ENCODE data around the gene UBE2F. TPM values are rescaled to one million over a fixed set of nuclear protein-coding genes. Genes with fewer than 3 reads are reported as not detected.

The UBE2F gene
- total and polyA plus RNA-seq, 9 of the 15 experiments (the other 6 are each of a cell fraction or from before 2014, with no cell fraction given) = 18.1 to 88.1 (median 53.0) TPM

DNA sequence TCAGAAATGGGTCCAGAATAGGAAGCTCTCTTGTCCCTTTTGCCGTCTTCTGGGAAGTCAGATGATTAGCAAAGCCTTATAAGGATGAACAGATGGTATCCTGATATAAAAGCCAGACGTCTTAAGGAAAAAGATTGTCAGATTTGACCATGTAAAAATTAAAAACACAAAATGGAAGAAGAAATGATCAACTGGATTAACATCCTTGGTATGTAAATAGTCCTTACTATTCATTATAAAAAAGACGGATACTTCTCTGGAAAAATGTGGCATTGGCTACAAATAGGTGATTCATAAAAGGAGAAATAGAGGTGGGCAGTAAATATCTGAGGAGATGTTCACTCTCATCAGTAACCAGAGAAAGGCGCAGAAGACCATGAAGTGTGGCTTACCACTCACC, 60.2 kb downstream of the UBE2F start:
- CTCF ChIA-PET (ENCODE audit: low intra/inter-chr PET ratio) = no interaction called here
- TF ChIP-seq ESRRA (IDR thresholded peaks at IDR 0.05; ENCODE audit: borderline replicate concordance, low read depth) = no peak
- TF ChIP-seq, protein P1, sequence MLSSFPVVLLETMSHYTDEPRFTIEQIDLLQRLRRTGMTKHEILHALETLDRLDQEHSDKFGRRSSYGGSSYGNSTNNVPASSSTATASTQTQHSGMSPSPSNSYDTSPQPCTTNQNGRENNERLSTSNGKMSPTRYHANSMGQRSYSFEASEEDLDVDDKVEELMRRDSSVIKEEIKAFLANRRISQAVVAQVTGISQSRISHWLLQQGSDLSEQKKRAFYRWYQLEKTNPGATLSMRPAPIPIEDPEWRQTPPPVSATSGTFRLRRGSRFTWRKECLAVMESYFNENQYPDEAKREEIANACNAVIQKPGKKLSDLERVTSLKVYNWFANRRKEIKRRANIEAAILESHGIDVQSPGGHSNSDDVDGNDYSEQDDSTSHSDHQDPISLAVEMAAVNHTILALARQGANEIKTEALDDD (IDR thresholded peaks at IDR 0.05) = no peak
- no peak for TF ChIP-seq POLR2A (conservative IDR thresholded peaks at IDR 0.05)
- TF ChIP-seq KAT8 (IDR thresholded peaks at IDR 0.05; ENCODE audit: low read depth) = no peak
- no peak for TF ChIP-seq ZNF184 (CRISPR knock-in tag; IDR thresholded peaks at IDR 0.05)
- TF ChIP-seq E2F3 (CRISPR knock-in tag; IDR thresholded peaks at IDR 0.05) = no peak
- TF ChIP-seq, protein P2, sequence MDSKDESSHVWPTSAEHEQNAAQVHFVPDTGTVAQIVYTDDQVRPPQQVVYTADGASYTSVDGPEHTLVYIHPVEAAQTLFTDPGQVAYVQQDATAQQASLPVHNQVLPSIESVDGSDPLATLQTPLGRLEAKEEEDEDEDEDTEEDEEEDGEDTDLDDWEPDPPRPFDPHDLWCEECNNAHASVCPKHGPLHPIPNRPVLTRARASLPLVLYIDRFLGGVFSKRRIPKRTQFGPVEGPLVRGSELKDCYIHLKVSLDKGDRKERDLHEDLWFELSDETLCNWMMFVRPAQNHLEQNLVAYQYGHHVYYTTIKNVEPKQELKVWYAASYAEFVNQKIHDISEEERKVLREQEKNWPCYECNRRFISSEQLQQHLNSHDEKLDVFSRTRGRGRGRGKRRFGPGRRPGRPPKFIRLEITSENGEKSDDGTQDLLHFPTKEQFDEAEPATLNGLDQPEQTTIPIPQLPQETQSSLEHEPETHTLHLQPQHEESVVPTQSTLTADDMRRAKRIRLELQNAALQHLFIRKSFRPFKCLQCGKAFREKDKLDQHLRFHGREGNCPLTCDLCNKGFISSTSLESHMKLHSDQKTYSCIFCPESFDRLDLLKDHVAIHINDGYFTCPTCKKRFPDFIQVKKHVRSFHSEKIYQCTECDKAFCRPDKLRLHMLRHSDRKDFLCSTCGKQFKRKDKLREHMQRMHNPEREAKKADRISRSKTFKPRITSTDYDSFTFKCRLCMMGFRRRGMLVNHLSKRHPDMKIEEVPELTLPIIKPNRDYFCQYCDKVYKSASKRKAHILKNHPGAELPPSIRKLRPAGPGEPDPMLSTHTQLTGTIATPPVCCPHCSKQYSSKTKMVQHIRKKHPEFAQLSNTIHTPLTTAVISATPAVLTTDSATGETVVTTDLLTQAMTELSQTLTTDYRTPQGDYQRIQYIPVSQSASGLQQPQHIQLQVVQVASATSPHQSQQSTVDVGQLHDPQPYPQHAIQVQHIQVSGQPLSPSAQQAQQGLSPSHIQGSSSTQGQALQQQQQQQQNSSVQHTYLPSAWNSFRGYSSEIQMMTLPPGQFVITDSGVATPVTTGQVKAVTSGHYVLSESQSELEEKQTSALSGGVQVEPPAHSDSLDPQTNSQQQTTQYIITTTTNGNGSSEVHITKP (IDR thresholded peaks at IDR 0.05; ENCODE audit: partially characterized antibody) = no peak
- TF ChIP-seq, protein P3, sequence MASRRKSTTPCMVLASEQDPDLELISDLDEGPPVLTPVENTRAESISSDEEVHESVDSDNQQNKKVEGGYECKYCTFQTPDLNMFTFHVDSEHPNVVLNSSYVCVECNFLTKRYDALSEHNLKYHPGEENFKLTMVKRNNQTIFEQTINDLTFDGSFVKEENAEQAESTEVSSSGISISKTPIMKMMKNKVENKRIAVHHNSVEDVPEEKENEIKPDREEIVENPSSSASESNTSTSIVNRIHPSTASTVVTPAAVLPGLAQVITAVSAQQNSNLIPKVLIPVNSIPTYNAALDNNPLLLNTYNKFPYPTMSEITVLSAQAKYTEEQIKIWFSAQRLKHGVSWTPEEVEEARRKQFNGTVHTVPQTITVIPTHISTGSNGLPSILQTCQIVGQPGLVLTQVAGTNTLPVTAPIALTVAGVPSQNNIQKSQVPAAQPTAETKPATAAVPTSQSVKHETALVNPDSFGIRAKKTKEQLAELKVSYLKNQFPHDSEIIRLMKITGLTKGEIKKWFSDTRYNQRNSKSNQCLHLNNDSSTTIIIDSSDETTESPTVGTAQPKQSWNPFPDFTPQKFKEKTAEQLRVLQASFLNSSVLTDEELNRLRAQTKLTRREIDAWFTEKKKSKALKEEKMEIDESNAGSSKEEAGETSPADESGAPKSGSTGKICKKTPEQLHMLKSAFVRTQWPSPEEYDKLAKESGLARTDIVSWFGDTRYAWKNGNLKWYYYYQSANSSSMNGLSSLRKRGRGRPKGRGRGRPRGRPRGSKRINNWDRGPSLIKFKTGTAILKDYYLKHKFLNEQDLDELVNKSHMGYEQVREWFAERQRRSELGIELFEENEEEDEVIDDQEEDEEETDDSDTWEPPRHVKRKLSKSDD (conservative IDR thresholded peaks at IDR 0.05; ENCODE audit: low read length) = no peak
- TF ChIP-seq ZNF354B (CRISPR knock-in tag; IDR thresholded peaks at IDR 0.05) = no peak
- no peak for TF ChIP-seq FUS (optimal IDR thresholded peaks at IDR 0.05; ENCODE audit: low read depth, low read length)
- TF ChIP-seq, protein P4, sequence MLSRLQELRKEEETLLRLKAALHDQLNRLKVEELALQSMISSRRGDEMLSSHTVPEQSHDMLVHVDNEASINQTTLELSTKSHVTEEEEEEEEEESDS (CRISPR knock-in tag; IDR thresholded peaks at IDR 0.05) = no peak
- TF ChIP-seq TFAM (CRISPR knock-in tag; conservative IDR thresholded peaks at IDR 0.05) = no peak
- no peak for TF ChIP-seq ZKSCAN8 (CRISPR knock-in tag; IDR thresholded peaks at IDR 0.05)
- TF ChIP-seq HNRNPUL1 (IDR thresholded peaks at IDR 0.05; ENCODE audit: low read length) = no peak
- TF ChIP-seq, protein P5, sequence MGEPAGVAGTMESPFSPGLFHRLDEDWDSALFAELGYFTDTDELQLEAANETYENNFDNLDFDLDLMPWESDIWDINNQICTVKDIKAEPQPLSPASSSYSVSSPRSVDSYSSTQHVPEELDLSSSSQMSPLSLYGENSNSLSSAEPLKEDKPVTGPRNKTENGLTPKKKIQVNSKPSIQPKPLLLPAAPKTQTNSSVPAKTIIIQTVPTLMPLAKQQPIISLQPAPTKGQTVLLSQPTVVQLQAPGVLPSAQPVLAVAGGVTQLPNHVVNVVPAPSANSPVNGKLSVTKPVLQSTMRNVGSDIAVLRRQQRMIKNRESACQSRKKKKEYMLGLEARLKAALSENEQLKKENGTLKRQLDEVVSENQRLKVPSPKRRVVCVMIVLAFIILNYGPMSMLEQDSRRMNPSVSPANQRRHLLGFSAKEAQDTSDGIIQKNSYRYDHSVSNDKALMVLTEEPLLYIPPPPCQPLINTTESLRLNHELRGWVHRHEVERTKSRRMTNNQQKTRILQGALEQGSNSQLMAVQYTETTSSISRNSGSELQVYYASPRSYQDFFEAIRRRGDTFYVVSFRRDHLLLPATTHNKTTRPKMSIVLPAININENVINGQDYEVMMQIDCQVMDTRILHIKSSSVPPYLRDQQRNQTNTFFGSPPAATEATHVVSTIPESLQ (CRISPR knock-in tag; IDR thresholded peaks at IDR 0.05) = no peak
- no peak for TF ChIP-seq CC2D1A (IDR thresholded peaks at IDR 0.05)
- intact Hi-C loops (cut with micrococcal nuclease) = loop anchor here (10.0 kb wide), 1 partner anchor 102 kb away; no protein-coding TSS in a partner anchor

More for the DNA sequence above, 60.2 kb downstream of the UBE2F start:
- no peak overlapping the region for H3K9ac ChIP-seq (ENCODE audit: insufficient read depth in 1 of 2, low read depth in 2 of 2, low read length in 2 of 2)
- no peaks in the 10 kb centered on the region for H3K9me3 ChIP-seq (replicated peaks; ENCODE audit: control insufficient read depth, insufficient read depth, low read depth, low read length)
- no peak overlapping the region for H3K4me2 ChIP-seq (ENCODE audit: insufficient read depth, low read length)
- no peak for ATAC-seq
- no peaks in the 10 kb centered on the region; the same call in 2 of the 3 replicates for H3K79me2 ChIP-seq (ENCODE audit: control insufficient read depth, insufficient read depth, low read length)
- peaks cover 52% of the 10 kb centered on the region; the same call in 2 of the 3 replicates for H3K36me3 ChIP-seq (ENCODE audit: control insufficient read depth, insufficient read depth, low read length)
- H3K4me1 ChIP-seq (replicated peaks in 1 of 2; ENCODE audit: control insufficient read depth in 2 of 2, insufficient read depth in 2 of 2, low read length in 2 of 2) = no peaks in the 10 kb centered on the region
- POLR2A ChIA-PET = no interaction called here
- no peak overlapping the region for H3K27ac ChIP-seq (ENCODE audit: extremely low read depth, low read depth, low read length)
- no TSS peak for BruUV-seq (replicated peaks)
- H3K4me3 ChIP-seq = no peak overlapping the region
- no peak for DNase-seq (ENCODE audit: extremely low read depth in 1 of 4, low spot score in 3 of 4)
- in situ Hi-C loops (cut with MboI) = no loop called here
- H2AFZ ChIP-seq (ENCODE audit: low read depth, low read length) = no peak overlapping the region
- WGBS (ENCODE audit: insufficient coverage, low coverage, missing lambda C conversion rate) = 77% methylated on average over 4 of the region's 4 CpGs
- H4K20me1 ChIP-seq (replicated peaks; ENCODE audit: control insufficient read depth, insufficient read depth, low read length) = no peaks in the 10 kb centered on the region
- H3K27me3 ChIP-seq (ENCODE audit: control insufficient read depth in 2 of 2, insufficient read depth in 2 of 2, low read length in 2 of 2) = no peaks in the 10 kb centered on the region
- no peak for FAIRE-seq
- no peaks in the 10 kb centered on the region for H3K9me1 ChIP-seq (ENCODE audit: control insufficient read depth, insufficient read depth, low read length)

Data from K562 (cell line).